Fibroblast of mammary gland (primary cell): ENCODE measurements around the gene CLEC11A.

ENCODE experiments used
- DNase-seq: peaks from one replicate; pipeline ENCODE4 v3.0.0-alpha.2; 2010; ENCODE audit warnings: low read depth
- H3K4me3 ChIP-seq: 2 replicates; pipeline ENCODE4 v1.5.1; 2011; ENCODE audit warnings: low read depth, mild to moderate bottlenecking, low read length, moderate library complexity; ENCODE audit not compliant: control insufficient read depth
- TF ChIP-seq, protein P1 (sequence below): conservative IDR thresholded peaks from 2 replicates; pipeline ENCODE4 v1.5.1; 2011; ENCODE audit warnings: low read depth, low read length, inconsistent platforms; ENCODE audit not compliant: control insufficient read depth, insufficient read depth

CLEC11A gene

GRCh38 chr19:50688766-50689165 is 34.4 kb upstream of the CLEC11A start:
- no peak for DNase-seq
- TF ChIP-seq, protein P1, sequence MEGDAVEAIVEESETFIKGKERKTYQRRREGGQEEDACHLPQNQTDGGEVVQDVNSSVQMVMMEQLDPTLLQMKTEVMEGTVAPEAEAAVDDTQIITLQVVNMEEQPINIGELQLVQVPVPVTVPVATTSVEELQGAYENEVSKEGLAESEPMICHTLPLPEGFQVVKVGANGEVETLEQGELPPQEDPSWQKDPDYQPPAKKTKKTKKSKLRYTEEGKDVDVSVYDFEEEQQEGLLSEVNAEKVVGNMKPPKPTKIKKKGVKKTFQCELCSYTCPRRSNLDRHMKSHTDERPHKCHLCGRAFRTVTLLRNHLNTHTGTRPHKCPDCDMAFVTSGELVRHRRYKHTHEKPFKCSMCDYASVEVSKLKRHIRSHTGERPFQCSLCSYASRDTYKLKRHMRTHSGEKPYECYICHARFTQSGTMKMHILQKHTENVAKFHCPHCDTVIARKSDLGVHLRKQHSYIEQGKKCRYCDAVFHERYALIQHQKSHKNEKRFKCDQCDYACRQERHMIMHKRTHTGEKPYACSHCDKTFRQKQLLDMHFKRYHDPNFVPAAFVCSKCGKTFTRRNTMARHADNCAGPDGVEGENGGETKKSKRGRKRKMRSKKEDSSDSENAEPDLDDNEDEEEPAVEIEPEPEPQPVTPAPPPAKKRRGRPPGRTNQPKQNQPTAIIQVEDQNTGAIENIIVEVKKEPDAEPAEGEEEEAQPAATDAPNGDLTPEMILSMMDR: no peak
- H3K4me3 ChIP-seq: no peak overlapping the region

GRCh38 chr19:50690439-50690838 is 32.7 kb upstream of the CLEC11A start:
- DNase-seq: no peak
- TF ChIP-seq, protein P1: no peak
- no peak overlapping the region for H3K4me3 ChIP-seq

DNA sequence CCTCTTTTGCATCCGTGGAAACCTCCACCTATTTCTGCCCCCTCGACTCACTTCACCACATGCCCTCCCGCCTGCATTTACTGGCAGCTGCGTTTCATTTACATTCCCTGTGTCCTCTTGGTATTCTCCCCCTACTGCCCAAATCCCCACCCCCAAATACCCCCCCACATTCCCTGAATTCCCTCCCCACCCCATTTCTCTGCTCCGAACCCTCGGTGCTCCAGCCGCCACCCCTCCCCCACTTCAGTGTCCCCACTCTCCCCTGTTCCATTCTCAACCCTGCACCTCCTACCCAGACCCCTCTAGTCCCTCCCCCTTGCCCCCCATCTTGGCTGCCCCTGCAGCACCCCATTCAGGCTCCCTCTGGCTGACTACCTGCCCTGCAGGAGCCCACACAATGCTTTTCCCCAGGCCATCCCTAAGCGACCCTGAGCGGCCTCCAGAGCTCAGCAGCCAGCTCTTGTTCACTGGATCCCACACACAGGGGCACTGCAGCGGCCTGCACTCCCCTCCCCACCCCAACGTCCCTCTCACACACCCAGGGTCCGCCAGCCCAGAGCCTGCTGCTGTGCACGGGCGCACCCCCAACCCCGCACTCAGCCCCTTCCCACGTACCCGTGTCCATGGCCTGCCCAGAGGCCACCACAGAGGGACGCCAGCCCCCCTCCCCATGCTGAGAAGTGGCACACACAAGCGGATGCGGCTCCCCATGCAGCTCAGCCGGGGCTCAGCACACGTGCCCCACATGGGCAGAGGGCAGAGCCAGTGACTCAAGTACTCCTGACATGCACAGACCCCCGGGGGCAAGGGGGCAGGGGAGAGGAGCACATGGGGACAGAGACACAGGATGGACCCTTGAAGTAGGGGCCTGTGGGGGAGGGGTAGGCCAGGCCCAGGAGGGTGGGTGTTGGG is 29.8 kb upstream of the CLEC11A start:
- DNase-seq: no peak
- H3K4me3 ChIP-seq: no peak overlapping the region
- TF ChIP-seq, protein P1: no peak

- DNase-seq: no peak
- TF ChIP-seq, protein P1: no peak
- no peak overlapping the region for H3K4me3 ChIP-seq
These were observed 28.4 kb upstream of the CLEC11A start for GRCh38 chr19:50694815-50695145.

DNA sequence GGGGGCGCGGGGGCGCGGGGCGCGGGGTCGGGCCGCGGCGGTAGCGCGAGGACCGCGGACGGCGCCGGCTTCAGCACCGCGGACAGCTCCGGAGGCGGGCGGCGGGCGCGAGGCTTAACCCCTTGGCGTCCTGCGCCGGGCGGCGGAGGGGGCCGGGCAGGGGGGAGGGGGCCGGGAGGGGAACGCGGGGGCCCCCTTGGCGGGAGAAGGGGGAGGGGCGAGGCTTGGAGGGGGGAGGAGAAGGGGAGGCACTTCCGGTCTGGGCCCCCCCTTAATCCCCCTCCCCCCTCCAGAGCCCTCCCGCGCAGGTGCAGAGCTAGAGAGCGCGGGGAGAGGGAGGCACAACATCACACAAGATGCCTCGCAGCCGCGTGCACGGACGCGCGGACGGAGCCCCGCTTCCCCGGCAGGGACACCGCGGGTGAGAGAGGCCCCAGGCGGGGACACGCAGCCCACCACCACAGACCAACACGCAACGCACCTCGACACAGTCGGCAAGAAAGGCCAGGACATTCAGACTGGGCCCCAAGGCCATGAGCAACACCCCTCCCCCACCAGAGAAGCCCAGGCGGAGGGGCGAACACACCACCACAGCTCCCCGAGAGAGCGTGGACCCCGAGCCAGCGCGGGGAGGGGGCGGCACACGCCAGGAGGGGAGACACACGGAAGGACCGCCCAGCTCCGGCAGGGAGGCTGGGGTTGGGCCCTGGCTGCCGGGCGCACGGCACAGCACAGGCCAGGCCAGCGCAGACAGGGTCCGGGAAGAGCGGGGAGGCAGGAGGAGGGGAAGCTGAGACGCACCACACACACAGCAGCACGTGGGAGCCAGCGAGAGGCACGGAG is 27.7 kb upstream of the CLEC11A start:
- DNase-seq: no peak
- no peak overlapping the region for H3K4me3 ChIP-seq
- TF ChIP-seq, protein P1: no peak

DNA sequence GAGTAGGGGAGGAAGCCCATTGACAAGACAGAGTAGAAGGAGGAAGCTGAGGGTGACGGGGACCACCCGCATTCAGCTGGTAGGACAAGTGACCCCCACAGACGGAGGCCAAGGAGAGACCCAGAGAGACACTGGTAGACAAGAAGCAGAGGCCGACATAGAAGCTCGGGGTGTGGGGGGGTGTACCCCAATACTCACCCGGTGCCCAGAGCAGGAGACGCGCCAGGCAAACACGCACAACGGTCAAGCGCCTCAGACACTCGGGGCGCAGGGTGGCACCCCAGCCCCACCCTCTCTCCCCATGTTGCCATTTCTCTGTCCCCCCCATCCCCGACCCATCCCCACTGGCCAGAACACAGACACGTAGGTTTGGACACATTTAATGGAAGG is 27.1 kb upstream of the CLEC11A start:
- TF ChIP-seq, protein P1: no peak

More for the DNA sequence above, 27.1 kb upstream of the CLEC11A start:
- no peak for DNase-seq
- no peak overlapping the region for H3K4me3 ChIP-seq
